HUES48 (cell line): Measurements from ENCODE around the gene LRPPRC.

Experiments used
- H3K27ac ChIP-seq: one replicate; pipeline ENCODE4 v1.7.0; 2013; ENCODE audit warnings: low read depth, low read length, inconsistent platforms
- H3K27me3 ChIP-seq: 2 replicates; pipeline ENCODE4 v1.6.1; 2013; ENCODE audit warnings: mild to moderate bottlenecking, low read length; ENCODE audit not compliant: control insufficient read depth, insufficient read depth
- H3K36me3 ChIP-seq: 2 replicates; pipeline ENCODE4 v1.6.1; 2013; ENCODE audit warnings: low read length; ENCODE audit not compliant: control insufficient read depth, insufficient read depth
- H3K4me1 ChIP-seq: 2 replicates; pipeline ENCODE4 v1.6.1; 2013; ENCODE audit warnings: mild to moderate bottlenecking, low read length; ENCODE audit not compliant: control insufficient read depth, insufficient read depth
- H3K4me3 ChIP-seq: 2 replicates; pipeline ENCODE4 v1.5.1; 2013; ENCODE audit warnings: mild to moderate bottlenecking, low read depth, low read length
- H3K9ac ChIP-seq: 2 replicates; pipeline ENCODE4 v1.6.1; 2013; ENCODE audit warnings: mild to moderate bottlenecking, low read depth, low read length, moderate library complexity
- H3K9me3 ChIP-seq: 2 replicates; pipeline ENCODE4 v1.6.1; 2013; ENCODE audit warnings: low read length; ENCODE audit not compliant: control insufficient read depth, insufficient read depth

LRPPRC gene

GRCh38 chr2:43943323-43943722 is 52.5 kb downstream of the LRPPRC start:
- Histone ChIP-seq H3K36me3 (peaks cover 95% of the 10 kb centered on the region), H3K27ac (peak overlapping the region; percentile 71), H3K9ac (no peak overlapping the region), H3K4me1 (peaks cover 40% of the 10 kb centered on the region), H3K27me3 (no peaks in the 10 kb centered on the region), H3K9me3 (no peaks in the 10 kb centered on the region), H3K4me3 (no peak overlapping the region; the same call in 1 of the 2 replicates)

DNA sequence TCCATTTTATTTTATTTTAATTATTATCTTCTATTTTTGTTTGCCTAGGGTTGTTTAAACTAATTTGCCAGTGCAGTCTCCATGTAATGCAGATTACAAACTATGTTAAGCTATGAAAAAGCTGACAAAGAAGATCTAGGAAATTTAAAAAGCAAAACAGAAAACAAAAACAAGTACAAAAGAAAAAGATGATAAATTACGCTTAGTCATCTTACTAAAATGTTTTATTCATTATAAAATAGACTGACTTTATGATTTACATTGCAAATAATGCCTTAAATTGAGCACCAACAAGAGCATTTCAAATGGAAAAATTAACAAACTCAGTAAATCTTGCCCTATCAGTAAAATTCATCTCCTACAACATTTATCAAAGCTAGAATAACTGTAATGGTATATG is 52.9 kb downstream of the LRPPRC start:
- no peaks in the 10 kb centered on the region for H3K27me3 ChIP-seq
- peak overlapping the region; percentile 71 for H3K27ac ChIP-seq
- peaks cover 40% of the 10 kb centered on the region for H3K4me1 ChIP-seq
- no peak overlapping the region for H3K4me3 ChIP-seq
- H3K9me3 ChIP-seq = no peaks in the 10 kb centered on the region
- no peak overlapping the region for H3K9ac ChIP-seq
- peaks cover 92% of the 10 kb centered on the region for H3K36me3 ChIP-seq

GRCh38 chr2:43941966-43942365 is 53.8 kb downstream of the LRPPRC start:
- Histone ChIP-seq H3K36me3 (peaks cover 92% of the 10 kb centered on the region), H3K4me3 (no peak overlapping the region), H3K9me3 (no peaks in the 10 kb centered on the region), H3K27ac (peak overlapping the region; percentile 14), H3K27me3 (no peaks in the 10 kb centered on the region), H3K4me1 (peaks cover 45% of the 10 kb centered on the region), H3K9ac (no peak overlapping the region)

DNA sequence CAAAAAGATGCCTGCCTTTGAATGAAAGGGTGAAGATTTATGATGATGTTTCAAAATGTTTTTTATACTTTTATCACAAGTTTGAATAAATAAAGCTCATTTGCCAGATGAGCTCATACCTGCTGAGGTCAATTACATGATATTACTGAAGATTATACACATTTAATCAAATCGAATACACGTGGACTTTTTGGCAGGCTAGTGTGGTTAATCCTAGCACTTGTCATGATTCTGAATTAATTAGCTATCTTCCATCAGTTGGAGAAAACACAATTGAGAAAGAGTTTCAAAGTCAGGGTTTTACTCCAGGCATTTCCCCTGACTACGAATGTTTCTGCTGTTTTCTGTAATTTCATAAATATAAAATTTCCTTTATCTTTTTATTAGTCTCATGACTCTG is 54.4 kb downstream of the LRPPRC start:
- Histone ChIP-seq H3K36me3 (peaks cover 92% of the 10 kb centered on the region), H3K27ac (no peak overlapping the region), H3K27me3 (no peaks in the 10 kb centered on the region), H3K9me3 (no peaks in the 10 kb centered on the region), H3K4me3 (no peak overlapping the region), H3K9ac (no peak overlapping the region), H3K4me1 (peaks cover 47% of the 10 kb centered on the region)

DNA sequence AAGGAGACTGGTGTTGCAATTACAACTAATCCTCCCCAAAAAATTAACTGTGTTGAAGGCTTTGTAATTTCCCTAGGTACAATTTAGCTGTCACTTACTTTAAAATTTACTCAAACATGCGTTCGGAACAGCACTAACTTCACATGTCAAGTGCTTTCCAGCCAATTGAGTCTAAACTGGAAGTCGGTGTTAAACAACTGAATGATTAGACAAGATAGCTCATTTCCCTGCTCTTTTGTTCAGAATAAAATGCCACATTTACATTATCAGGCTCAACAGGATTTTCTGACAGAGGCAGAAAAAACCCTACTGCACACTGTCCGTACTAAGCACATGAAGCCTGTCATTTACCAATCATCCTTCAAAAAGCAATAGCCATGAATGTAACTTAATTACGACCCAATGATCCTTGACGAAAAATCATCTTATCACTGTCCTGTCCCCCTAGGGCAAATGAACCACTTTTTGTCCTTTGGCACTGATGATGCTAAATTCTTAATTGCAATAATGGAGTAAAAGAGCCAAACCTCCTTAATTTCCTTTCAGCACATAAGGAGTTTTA is 56.0 kb downstream of the LRPPRC start:
- no peaks in the 10 kb centered on the region for H3K27me3 ChIP-seq
- no peak overlapping the region for H3K27ac ChIP-seq
- H3K4me1 ChIP-seq = peaks cover 31% of the 10 kb centered on the region
- H3K9ac ChIP-seq = no peak overlapping the region
- no peaks in the 10 kb centered on the region for H3K9me3 ChIP-seq
- H3K36me3 ChIP-seq = peaks cover 88% of the 10 kb centered on the region
- no peak overlapping the region for H3K4me3 ChIP-seq

- Histone ChIP-seq H3K27ac (no peak overlapping the region), H3K4me1 (peaks cover 11% of the 10 kb centered on the region), H3K27me3 (no peaks in the 10 kb centered on the region), H3K9ac (no peak overlapping the region), H3K36me3 (peaks cover 88% of the 10 kb centered on the region), H3K4me3 (no peak overlapping the region), H3K9me3 (no peaks in the 10 kb centered on the region)
These were observed 58.4 kb downstream of the LRPPRC start for GRCh38 chr2:43937269-43937820.

GRCh38 chr2:43934567-43934966 is 61.2 kb downstream of the LRPPRC start:
- Histone ChIP-seq H3K9me3 (no peaks in the 10 kb centered on the region), H3K4me3 (no peak overlapping the region), H3K4me1 (peaks cover 11% of the 10 kb centered on the region), H3K27ac (no peak overlapping the region), H3K27me3 (no peaks in the 10 kb centered on the region), H3K36me3 (peaks cover 88% of the 10 kb centered on the region), H3K9ac (no peak overlapping the region)

- no peak overlapping the region for H3K27ac ChIP-seq
- no peaks in the 10 kb centered on the region for H3K9me3 ChIP-seq
- no peaks in the 10 kb centered on the region for H3K4me1 ChIP-seq
- H3K4me3 ChIP-seq = no peak overlapping the region
- H3K27me3 ChIP-seq = no peaks in the 10 kb centered on the region
- peaks cover 96% of the 10 kb centered on the region for H3K36me3 ChIP-seq
- no peak overlapping the region for H3K9ac ChIP-seq
These were observed 64.5 kb downstream of the LRPPRC start for GRCh38 chr2:43931293-43931692.

GRCh38 chr2:43927442-43927841 is 68.3 kb downstream of the LRPPRC start:
- Histone ChIP-seq H3K27ac (no peak overlapping the region), H3K4me1 (no peaks in the 10 kb centered on the region), H3K27me3 (no peaks in the 10 kb centered on the region), H3K9me3 (no peaks in the 10 kb centered on the region), H3K9ac (no peak overlapping the region), H3K4me3 (no peak overlapping the region), H3K36me3 (peaks cover 99% of the 10 kb centered on the region)

GRCh38 chr2:43925431-43925830 is 70.4 kb downstream of the LRPPRC start:
- Histone ChIP-seq H3K27ac (no peak overlapping the region), H3K4me1 (no peaks in the 10 kb centered on the region), H3K9me3 (no peaks in the 10 kb centered on the region), H3K27me3 (no peaks in the 10 kb centered on the region), H3K36me3 (peaks cover 99% of the 10 kb centered on the region), H3K9ac (no peak overlapping the region), H3K4me3 (no peak overlapping the region)

DNA sequence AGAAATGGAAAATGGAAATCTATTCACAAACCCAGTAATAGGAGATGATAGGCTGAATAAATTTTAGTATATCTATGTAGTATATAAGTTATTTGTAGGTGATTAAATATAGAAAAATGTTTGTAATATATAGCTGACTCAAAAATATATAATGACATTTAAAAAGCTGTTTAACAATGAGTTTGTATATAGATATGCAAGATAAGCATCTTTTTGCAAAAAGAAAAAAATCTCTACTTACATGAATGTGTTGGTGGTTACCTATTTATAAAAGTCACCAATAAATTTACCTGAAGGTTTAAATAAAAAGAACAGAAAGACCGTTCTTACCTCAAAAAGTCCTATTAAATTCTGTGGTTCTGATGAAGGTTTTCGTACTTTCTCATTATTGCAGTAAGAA is 71.3 kb downstream of the LRPPRC start:
- H3K9me3 ChIP-seq = no peaks in the 10 kb centered on the region
- H3K4me3 ChIP-seq = no peak overlapping the region
- H3K36me3 ChIP-seq = peaks cover 97% of the 10 kb centered on the region
- no peaks in the 10 kb centered on the region for H3K27me3 ChIP-seq
- no peak overlapping the region for H3K27ac ChIP-seq
- no peak overlapping the region for H3K9ac ChIP-seq
- H3K4me1 ChIP-seq = no peaks in the 10 kb centered on the region
